Liver (tissue), 9 donors: Measurements from ENCODE around the gene DCLK2. TPM values are rescaled to one million over a fixed set of nuclear protein-coding genes. Genes with fewer than 3 reads are reported as not detected.

Experiments used
- DNase-seq: peaks from one replicate; pipeline ENCODE4 v3.0.0-alpha.2; 2017; ENCODE audit warnings: low spot score
- H3K27ac ChIP-seq, 2 donors: one replicate each; pipeline ENCODE4 v1.7.0; 2013; ENCODE audit warnings: inconsistent platforms in 2 of 2, low read length in 2 of 2, control low read depth in 1 of 2, low read depth in 1 of 2, mild to moderate bottlenecking in 1 of 2
- H3K27me3 ChIP-seq, 4 donors: one replicate each; pipeline versions ENCODE4 v1.6.1 to v1.7.0; 2013; ENCODE audit warnings: low read length in 3 of 4, inconsistent platforms in 1 of 4, mild to moderate bottlenecking in 1 of 4, moderate library complexity in 1 of 4; ENCODE audit not compliant: control insufficient read depth in 4 of 4, insufficient read depth in 4 of 4
- H3K36me3 ChIP-seq, 4 donors: one replicate each; pipeline versions ENCODE4 v1.6.1 to v1.7.0; 2013; ENCODE audit warnings: low read length in 3 of 4, mild to moderate bottlenecking in 3 of 4, low read depth in 1 of 4, moderate library complexity in 1 of 4; ENCODE audit not compliant: control insufficient read depth in 4 of 4, insufficient read depth in 3 of 4
- H3K4me1 ChIP-seq, 4 donors: one replicate each; pipeline versions ENCODE4 v1.6.1 to v1.7.0; 2013; ENCODE audit warnings: low read length in 3 of 4, mild to moderate bottlenecking in 3 of 4, moderate library complexity in 1 of 4; ENCODE audit not compliant: control insufficient read depth in 4 of 4, insufficient read depth in 4 of 4
- H3K4me3 ChIP-seq, 3 donors: one replicate each; pipeline versions ENCODE4 v1.6.1 to v1.7.0; 2013; ENCODE audit warnings: low read length in 3 of 3, control low read depth in 1 of 3, low read depth in 1 of 3, mild to moderate bottlenecking in 1 of 3
- H3K9ac ChIP-seq, 2 donors: one replicate each; pipeline ENCODE4 v1.7.0; 2013; ENCODE audit warnings: low read length in 2 of 2, mild to moderate bottlenecking in 2 of 2, moderate library complexity in 2 of 2, control low read depth in 1 of 2, low read depth in 1 of 2
- H3K9me3 ChIP-seq, 4 donors: one replicate each; pipeline versions ENCODE4 v1.6.1 to v1.7.0; 2013; ENCODE audit warnings: low read length in 3 of 4; ENCODE audit not compliant: control insufficient read depth in 4 of 4
- EGR1 ChIP-seq, 2 donors: IDR thresholded peaks; 2 replicates each; pipeline ENCODE4 v1.6.1; 2016 to 2018; ENCODE audit warnings: antibody characterized with exemption in 2 of 2, low read depth in 2 of 2
- FOXA2 ChIP-seq: IDR thresholded peaks from 2 replicates; pipeline ENCODE4 v1.6.1; 2016; ENCODE audit warnings: antibody characterized with exemption
- GABPA ChIP-seq, 2 donors: IDR thresholded peaks in 1 of 2; conservative IDR thresholded peaks in 1 of 2; 2 replicates each; pipeline ENCODE4 v1.6.1; 2016; ENCODE audit warnings: antibody characterized with exemption in 2 of 2, mild to moderate bottlenecking in 1 of 2, moderate library complexity in 1 of 2
- HNF4A ChIP-seq, 2 donors: conservative IDR thresholded peaks; 2 replicates each; pipeline ENCODE4 v1.6.1; 2016; ENCODE audit warnings: antibody characterized with exemption in 2 of 2, mild to moderate bottlenecking in 2 of 2
- HNF4G ChIP-seq: IDR thresholded peaks from 2 replicates; pipeline ENCODE4 v1.6.1; 2016; ENCODE audit warnings: antibody characterized with exemption
- JUND ChIP-seq, 2 donors: IDR thresholded peaks; 2 replicates each; pipeline ENCODE4 v1.6.1; 2016; ENCODE audit warnings: antibody characterized with exemption in 2 of 2
- MAX ChIP-seq: IDR thresholded peaks from 2 replicates; pipeline ENCODE4 v1.6.1; 2016; ENCODE audit warnings: antibody characterized with exemption
- NR2F2 ChIP-seq: IDR thresholded peaks from 2 replicates; pipeline ENCODE4 v1.6.1; 2016; ENCODE audit warnings: antibody characterized with exemption
- RAD21 ChIP-seq, 2 donors: IDR thresholded peaks; 2 replicates each; pipeline ENCODE4 v1.6.1; 2016; ENCODE audit warnings: antibody characterized with exemption in 2 of 2, mild to moderate bottlenecking in 2 of 2
- REST ChIP-seq: IDR thresholded peaks from 2 replicates; pipeline ENCODE4 v1.6.1; 2016; ENCODE audit warnings: antibody characterized with exemption, mild to moderate bottlenecking
- SP1 ChIP-seq: IDR thresholded peaks from 2 replicates; pipeline ENCODE4 v1.6.1; 2018; ENCODE audit warnings: antibody characterized with exemption, mild to moderate bottlenecking
- TAF1 ChIP-seq: conservative IDR thresholded peaks from 2 replicates; pipeline ENCODE4 v1.6.1; 2016; ENCODE audit warnings: antibody characterized with exemption, mild to moderate bottlenecking
- ZBTB33 ChIP-seq: IDR thresholded peaks from 2 replicates; pipeline ENCODE4 v1.6.1; 2016; ENCODE audit warnings: antibody characterized with exemption
- WGBS: extraction: QIAGEN DNeasy Blood & Tissue Kit; methylation state at CpG from one replicate; pipeline ENCODE4 v1.1.7; 2013; 5-methylcytosine and 5-hydroxymethylcytosine counted together
- polyA plus RNA-seq, 2 donors: library from polyadenylated mRNA; stranded (reverse) in 1 of 2; unstranded in 1 of 2; fragments of 200-250 nt in 1 of 2; fragments of >200 nt in 1 of 2; fragmentation: Nextera tagmentation in 1 of 2; extraction: Ambion mirVana in 1 of 2; gene quantifications; one replicate each; pipeline versions ENCODE4 v1.2.1 to v1.2.3, GENCODE V29; 2013 to 2015
- total RNA-seq, 2 donors: library from RNA; depleted of rRNA; stranded (reverse); fragments of >200 nt; gene quantifications; one replicate each; pipeline ENCODE4 v1.2.3, GENCODE V29; 2014
- TF ChIP-seq, protein P1 (sequence below): fragments of 150-350 bp; IDR thresholded peaks from 2 replicates; pipeline ENCODE4 v1.5.1; 2017; ENCODE audit warnings: improper control_type of control experiment, low read depth, low read length; ENCODE audit not compliant: missing input control
- donor health status: healthy.
- donor health status: healthy.
- donor health status: healthy.
- donor health status: healthy.
- donor health status: healthy.

The DCLK2 gene
- total and polyA plus RNA-seq, 4 donors = 0.14 to 1.7 (median 0.50) TPM

- no peak for DNase-seq
- TF ChIP-seq TAF1 (no peak), EGR1 (IDR thresholded peaks at IDR 0.05; ENCODE audit: low read depth in 2 of 2) (no peak), MAX (no peak), RAD21 (IDR thresholded peaks at IDR 0.05) (peak; percentile 32 to 55)
- Histone ChIP-seq H3K9ac (no peak overlapping the region), H3K27ac (no peak overlapping the region), H3K9me3 (no peaks in the 10 kb centered on the region), H3K4me3 (no peak overlapping the region), H3K36me3 (no peaks in the 10 kb centered on the region), H3K4me1 (no peaks in the 10 kb centered on the region), H3K27me3 (no peaks in the 10 kb centered on the region)
- 56% methylated on average over 3 of the region's 3 CpGs for WGBS
Observed at GRCh38 chr4:150217192-150217591, 138.9 kb downstream of the DCLK2 start.

- H3K4me3 ChIP-seq = no peak overlapping the region
Observed at GRCh38 chr4:150217808-150218207, 139.6 kb downstream of the DCLK2 start.

More at GRCh38 chr4:150217808-150218207, 139.6 kb downstream of the DCLK2 start:
- H3K36me3 ChIP-seq = no peaks in the 10 kb centered on the region
- DNase-seq = no peak
- TF ChIP-seq RAD21 (IDR thresholded peaks at IDR 0.05) (no peak), NR2F2 (no peak), TAF1 (no peak), HNF4A (conservative IDR thresholded peaks at IDR 0.05) (no peak), JUND (IDR thresholded peaks at IDR 0.05) (no peak), FOXA2 (no peak), GABPA (IDR thresholded peaks at IDR 0.05 in 1 of 2, conservative IDR thresholded peaks at IDR 0.05 in 1 of 2) (no peak), ZBTB33 (no peak), HNF4G (no peak), REST (no peak), MAX (no peak), SP1 (no peak)
- TF ChIP-seq, protein P1, sequence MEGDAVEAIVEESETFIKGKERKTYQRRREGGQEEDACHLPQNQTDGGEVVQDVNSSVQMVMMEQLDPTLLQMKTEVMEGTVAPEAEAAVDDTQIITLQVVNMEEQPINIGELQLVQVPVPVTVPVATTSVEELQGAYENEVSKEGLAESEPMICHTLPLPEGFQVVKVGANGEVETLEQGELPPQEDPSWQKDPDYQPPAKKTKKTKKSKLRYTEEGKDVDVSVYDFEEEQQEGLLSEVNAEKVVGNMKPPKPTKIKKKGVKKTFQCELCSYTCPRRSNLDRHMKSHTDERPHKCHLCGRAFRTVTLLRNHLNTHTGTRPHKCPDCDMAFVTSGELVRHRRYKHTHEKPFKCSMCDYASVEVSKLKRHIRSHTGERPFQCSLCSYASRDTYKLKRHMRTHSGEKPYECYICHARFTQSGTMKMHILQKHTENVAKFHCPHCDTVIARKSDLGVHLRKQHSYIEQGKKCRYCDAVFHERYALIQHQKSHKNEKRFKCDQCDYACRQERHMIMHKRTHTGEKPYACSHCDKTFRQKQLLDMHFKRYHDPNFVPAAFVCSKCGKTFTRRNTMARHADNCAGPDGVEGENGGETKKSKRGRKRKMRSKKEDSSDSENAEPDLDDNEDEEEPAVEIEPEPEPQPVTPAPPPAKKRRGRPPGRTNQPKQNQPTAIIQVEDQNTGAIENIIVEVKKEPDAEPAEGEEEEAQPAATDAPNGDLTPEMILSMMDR = no peak
- no peak overlapping the region for H3K9ac ChIP-seq
- 79% methylated on average over 8 of the region's 8 CpGs for WGBS
- no peaks in the 10 kb centered on the region for H3K9me3 ChIP-seq
- H3K4me1 ChIP-seq = no peaks in the 10 kb centered on the region
- no peak overlapping the region for H3K27ac ChIP-seq
- no peaks in the 10 kb centered on the region for H3K27me3 ChIP-seq
